ENCODE data around the gene TMEM127.

The TMEM127 gene

GRCh38 chr2:96209729-96210085 is 56.1 kb downstream of the TMEM127 start:
- H3K4me3 ChIP-seq (ENCODE audit: low read length), result peak overlapping the region; percentile 74
- DNase-seq (ENCODE audit: low read depth), result no peak
- no peak for TF ChIP-seq CTCF (conservative IDR thresholded peaks at IDR 0.05; ENCODE audit: low read depth, low read length)

GRCh38 chr2:96209011-96209728 is 56.6 kb downstream of the TMEM127 start:
- TF ChIP-seq CTCF (conservative IDR thresholded peaks at IDR 0.05; ENCODE audit: low read depth, low read length), result no peak
- DNase-seq (ENCODE audit: low read depth), result no peak
- peak overlapping the region; percentile 74 for H3K4me3 ChIP-seq (ENCODE audit: low read length)

GRCh38 chr2:96208143-96209010 is 57.4 kb downstream of the TMEM127 start, which contains the start of gene STARD7:
TSS of gene STARD7 (minus strand) at chr2:96208827. CDS start at chr2:96208434, 393 bp downstream.
- TF ChIP-seq CTCF (conservative IDR thresholded peaks at IDR 0.05; ENCODE audit: low read depth, low read length), result no peak
- peak; percentile 92 for DNase-seq (ENCODE audit: low read depth)
- H3K4me3 ChIP-seq (ENCODE audit: low read length), result peak within 1 kb of the TSS; percentile 74

GRCh38 chr2:96207774-96208142 is 58.0 kb downstream of the TMEM127 start:
- peak overlapping the region; percentile 74 for H3K4me3 ChIP-seq (ENCODE audit: low read length)
- no peak for DNase-seq (ENCODE audit: low read depth)
- TF ChIP-seq CTCF (conservative IDR thresholded peaks at IDR 0.05; ENCODE audit: low read depth, low read length), result no peak

GRCh38 chr2:96207073-96207773 is 58.6 kb downstream of the TMEM127 start:
- DNase-seq (ENCODE audit: low read depth), result no peak
- peak overlapping the region; percentile 74 for H3K4me3 ChIP-seq (ENCODE audit: low read length)
- TF ChIP-seq CTCF (conservative IDR thresholded peaks at IDR 0.05; ENCODE audit: low read depth, low read length), result no peak

- no peak for DNase-seq (ENCODE audit: low read depth)
- TF ChIP-seq CTCF (conservative IDR thresholded peaks at IDR 0.05; ENCODE audit: low read depth, low read length), result no peak
These were observed 59.9 kb downstream of the TMEM127 start for GRCh38 chr2:96205888-96206287.

More at GRCh38 chr2:96205888-96206287, 59.9 kb downstream of the TMEM127 start:
- peak overlapping the region; percentile 22 for H3K4me3 ChIP-seq (ENCODE audit: low read length)
